ENCODE measurements around the gene GRM4.
A peak's percentile ranks its signal among the peaks of the same experiment; 100 is the strongest.

Gene GRM4

DNA sequence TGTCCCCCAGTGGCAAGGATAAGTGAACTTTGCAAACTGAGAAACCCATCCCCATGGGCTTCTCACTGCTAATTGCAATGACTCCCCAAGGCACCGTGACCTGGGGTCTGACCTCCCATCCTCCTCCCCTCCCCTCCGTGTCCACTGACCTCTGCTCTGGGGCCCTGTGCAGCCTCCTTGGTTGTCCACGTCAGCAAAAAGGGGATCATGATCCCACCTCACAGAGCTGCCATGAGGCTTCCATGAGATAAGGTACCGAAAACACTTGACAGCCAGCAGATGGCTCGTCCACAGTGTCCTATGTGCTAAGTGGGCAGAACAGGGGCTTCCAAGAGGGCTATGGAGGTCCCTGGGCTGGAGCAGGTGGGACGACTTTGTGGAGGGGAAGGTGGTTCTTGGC, 104.5 kb downstream of the GRM4 start:
- DNase-seq (ENCODE audit: low read depth): no peak

GRCh38 chr6:34039943-34040342, 105.9 kb downstream of the GRM4 start:
- DNase-seq (ENCODE audit: low read depth): no peak

DNA sequence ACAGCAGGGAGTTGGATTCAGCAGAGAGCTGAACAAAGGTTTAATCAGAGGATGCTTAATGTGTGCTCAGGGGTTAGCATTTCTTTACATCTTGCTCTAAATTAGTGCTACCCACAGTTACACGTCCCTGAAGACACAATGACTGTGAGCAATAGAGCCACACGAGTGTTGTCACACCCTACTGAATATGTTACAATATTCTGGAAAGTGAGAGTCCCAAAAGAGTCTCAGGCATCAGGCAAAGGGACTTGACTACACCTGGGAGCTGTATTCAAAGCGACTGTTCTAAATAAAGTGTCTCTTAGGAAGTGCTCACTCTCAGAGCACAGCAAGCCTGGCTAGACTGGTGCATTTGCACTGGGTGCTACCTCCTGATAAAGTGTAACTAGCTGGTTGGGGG, 108.7 kb downstream of the GRM4 start:
- DNase-seq (ENCODE audit: low read depth): no peak

DNA sequence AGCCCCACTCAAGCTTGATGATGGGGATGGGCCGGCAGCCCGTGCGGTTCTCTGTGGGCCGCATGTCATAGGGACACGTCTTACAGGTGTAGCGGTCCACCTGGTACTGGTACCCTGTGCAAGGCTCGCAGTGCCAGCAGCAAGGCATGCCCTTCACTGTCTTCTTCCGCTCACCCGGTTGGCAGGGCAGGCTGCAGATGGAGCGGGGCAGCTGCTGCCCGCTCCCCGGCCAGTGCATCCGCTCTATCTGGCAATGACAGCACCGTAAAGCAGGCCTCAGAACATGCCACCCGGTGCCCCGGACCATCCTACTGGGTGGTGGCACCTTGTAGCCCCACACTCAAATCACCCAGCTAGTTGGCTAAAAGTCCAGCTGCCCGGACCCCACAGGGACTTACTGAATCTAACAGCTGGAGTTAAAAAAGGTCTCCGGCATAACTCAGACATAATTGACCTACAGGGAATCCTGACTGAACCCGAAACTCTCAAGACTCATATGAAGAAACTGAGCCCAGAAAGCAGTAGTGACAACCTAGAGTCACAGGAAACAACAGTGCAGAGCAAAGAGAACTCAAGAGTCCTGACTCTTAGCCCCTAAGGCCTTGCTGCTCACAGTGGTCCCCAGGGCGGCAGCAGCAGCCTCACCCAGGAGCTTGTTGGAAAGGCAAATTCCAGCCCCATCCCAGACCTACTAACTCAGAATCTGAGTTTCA, 109.4 kb downstream of the GRM4 start:
- DNase-seq (ENCODE audit: low read depth): no peak

GRCh38 chr6:34035704-34036356, 110.1 kb downstream of the GRM4 start:
- no peak for DNase-seq (ENCODE audit: low read depth)

DNA sequence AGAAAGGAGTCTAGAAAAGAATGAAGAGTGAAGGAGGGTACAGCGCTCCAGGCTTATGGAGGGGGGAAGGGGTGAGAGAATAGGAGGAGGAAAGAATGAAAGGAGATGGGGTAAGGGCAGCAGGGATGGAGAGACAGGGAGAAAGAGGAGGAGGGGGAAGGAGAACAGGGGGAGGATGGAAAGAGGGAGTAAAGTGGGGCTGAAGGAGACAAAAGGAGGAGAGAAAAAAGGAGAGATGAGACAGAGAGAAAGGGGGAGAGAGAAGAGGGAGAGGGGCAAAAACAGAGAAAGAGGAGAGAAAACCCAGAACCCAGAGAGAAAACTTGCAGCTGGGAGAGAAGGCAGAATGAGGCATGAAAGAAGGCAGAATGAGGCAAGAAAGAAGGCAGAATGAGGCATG, 110.7 kb downstream of the GRM4 start:
- no peak for DNase-seq (ENCODE audit: low read depth)

- DNase-seq (ENCODE audit: low read depth): no peak
Observed at GRCh38 chr6:34032856-34033255, 113.0 kb downstream of the GRM4 start.

DNA sequence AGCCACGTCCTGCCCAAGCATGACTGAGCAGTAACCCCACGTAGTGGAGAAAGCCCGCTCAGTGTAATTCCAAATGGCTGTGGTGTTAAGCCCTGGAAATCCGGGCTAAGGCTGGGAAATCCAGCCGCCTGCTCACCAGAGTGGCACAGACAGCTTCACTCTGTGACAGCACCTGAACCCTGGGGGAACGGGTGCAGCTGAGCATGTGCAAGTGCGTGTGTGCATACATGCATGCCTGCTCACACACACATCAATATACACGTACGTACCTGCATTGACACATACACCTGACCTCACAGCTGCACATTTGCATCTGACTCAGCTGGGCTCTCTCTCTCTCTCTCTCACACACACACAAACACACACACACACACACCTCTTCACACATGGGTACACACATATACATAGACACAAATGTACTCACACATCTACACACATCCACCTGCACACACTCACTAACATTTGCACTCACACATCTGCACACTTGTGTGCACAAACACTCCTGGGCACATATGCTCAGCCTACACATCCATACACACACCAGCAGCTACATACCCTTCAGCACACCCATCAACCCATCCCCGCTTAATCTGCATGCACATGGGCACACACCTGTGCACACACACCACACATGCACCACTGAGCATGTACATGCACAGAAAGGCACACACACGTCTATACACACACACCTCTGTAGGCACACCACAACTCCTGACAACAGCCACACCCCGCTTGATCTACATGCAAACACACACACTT, 114.1 kb downstream of the GRM4 start:
- no peak for DNase-seq (ENCODE audit: low read depth)

- DNase-seq (ENCODE audit: low read depth): no peak
Observed at GRCh38 chr6:34030831-34031624, 114.9 kb downstream of the GRM4 start.

DNA sequence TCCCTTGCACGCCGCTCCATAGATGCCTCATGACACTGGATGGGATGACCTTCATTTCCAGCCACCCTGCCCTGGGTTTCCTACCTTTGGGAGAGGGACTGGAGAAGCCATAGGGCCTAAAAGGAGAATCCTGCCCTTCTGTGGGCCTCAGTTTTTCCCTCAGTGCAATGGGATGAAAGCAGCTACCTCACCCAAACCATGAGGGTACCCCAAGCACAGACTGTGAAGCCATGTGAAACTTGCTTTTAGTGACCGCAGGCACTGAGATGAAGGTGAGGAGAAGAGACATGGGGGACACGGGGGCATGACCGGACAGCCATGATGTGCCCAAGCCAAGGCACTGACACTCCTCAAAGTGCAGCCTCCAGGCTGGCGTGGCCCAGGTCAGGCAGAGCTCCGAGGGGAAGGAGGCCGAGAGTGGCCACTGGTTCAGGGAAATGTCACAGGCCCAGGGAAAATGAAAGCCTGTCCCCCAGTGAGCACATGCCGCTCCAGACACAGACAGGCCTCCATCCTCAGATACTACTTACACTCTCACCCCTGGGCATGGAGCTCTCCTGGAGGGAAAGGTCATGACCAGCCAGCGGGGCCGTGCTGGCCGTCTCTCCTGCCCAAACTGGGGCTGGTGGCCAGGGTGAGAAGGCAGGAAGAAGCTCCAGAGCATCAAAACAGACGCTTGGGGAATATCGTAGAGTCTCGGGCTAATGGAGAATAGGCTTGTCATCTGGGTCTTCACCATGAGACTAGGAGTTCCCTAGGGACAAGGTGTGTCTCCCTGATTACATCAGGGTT, 116.2 kb downstream of the GRM4 start:
- no peak for DNase-seq (ENCODE audit: low read depth)

DNA sequence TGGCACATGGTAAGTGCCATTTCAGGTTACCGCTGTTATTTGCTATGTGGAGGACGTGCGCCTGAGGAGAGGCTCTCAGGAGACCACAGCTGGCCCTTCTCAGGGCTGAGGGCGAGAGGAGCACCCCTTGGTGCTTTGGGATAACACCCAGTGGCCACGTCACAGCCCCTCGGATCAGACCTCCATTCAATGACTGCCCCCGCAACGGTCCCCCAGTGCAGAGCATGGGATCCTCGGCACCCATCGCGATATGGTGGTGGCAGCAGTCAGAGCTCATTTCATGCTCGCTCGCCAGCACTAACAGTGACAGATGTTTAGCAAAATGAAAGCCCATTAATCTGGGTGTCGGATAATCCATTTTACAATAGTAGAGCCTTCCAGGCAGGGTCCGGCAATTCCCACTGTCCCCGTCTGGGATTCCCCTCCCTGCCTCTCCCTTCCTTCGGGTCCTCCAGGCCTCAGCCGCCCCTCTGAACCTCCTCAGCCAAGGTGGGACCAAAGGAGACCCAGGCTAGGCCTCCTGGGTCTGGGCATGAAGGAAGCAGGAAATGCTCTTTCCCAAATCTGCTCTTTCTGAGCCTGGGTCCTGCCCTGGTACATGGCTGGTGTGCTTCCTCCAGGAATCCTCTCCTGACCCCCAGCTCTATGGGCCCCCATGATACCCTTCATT, 117.1 kb downstream of the GRM4 start:
- DNase-seq (ENCODE audit: low read depth): no peak

GRCh38 chr6:34027939-34028441, 117.9 kb downstream of the GRM4 start:
- DNase-seq (ENCODE audit: low read depth): no peak

DNA sequence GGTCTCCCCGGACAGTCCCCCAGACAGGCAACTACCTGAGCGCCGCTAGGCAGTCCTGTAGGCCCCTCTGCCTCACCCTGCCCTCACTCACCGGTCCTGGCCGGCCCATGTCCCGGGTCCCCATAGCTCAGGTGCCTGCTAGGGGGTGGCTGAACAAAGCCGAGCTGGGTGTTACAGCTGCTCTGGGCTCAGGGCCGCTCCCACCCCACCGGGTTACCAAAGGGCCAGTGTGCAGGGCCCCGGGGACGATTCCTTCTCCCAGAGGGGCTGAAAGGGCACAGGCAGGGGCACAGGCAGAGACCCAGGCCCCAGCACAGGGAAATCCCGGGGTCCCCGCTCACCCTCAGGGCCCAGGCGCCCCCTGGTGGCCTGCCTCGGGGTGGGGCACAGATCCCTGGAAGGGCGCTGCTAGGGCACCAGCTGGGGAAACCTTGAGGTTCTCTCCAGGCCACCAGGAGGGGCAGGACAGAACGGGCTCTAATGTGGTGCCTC, 118.4 kb downstream of the GRM4 start:
- peak; percentile 24 for DNase-seq (ENCODE audit: low read depth)

DNA sequence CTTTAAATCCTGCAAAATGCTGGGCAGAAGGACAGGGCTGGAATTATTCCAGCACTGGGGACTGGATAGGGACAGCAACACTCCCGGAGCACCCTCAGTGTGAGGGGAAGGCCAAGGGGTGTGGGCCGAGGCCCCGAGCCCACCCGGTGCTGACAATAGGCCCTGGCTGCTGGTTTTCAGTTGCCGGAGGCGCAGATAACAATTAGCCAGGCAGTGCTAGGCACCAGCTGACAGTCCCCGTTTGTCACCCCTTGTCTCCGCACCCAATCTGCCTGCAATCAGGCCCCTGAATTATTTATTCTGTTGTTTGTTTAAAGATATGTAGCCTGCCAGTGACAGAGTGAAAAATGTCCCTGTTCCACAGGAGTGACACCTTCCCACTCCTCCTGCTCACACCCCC, 120.0 kb downstream of the GRM4 start:
- no peak for DNase-seq (ENCODE audit: low read depth)

GRCh38 chr6:34025112-34025807, 120.6 kb downstream of the GRM4 start:
- no peak for DNase-seq (ENCODE audit: low read depth)

DNA sequence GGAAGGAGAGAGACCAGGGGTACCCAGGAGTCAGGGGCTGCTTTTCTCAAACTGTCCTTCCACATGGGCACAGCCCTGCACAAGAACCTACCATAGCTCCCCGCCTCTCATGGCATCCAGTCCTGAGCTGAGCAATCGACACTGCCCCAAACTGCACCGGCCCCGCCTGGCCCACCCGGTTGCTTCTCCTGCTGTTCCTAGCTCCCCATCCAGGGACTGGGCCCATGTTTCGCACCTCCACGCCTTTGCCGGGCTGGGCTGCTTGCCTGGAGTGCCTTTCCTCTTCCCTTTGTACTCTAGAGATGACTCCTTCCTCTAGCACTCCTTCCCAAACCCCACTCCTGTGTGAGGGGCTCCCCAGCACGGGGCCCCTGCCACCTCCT, 123.0 kb downstream of the GRM4 start:
- no peak for DNase-seq (ENCODE audit: low read depth)

DNA sequence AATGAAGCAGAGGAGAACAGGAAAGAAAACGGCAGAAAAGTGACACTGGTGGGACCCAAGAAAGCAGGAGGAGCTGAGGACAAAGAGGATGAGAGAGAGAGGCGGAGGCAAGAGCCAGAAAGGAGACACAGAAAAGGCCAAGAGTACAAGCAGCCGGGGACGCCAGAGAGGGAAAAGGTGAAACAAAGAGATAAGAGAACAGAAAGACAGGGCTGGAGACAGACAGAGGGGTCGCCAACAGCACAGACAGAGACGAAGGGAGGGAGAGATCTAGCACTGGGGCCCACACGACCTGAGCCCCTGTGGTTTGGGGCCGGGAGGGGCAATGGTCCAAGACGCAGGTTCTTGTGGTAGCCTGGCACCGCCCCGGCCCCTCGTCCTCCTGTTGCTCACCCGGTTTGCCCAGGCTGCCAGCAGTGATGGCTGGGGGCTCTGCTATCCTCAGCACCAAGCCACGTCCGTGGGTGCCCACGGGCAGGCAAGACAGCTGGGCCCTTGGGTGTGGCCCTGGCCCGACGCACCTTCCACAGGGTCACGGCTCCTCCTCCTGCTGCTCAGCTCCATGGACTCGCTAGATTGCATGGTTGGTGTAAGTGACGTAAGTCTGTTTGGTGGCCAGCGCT, 123.5 kb downstream of the GRM4 start:
- no peak for DNase-seq (ENCODE audit: low read depth)

GRCh38 chr6:34021554-34022190, 124.2 kb downstream of the GRM4 start:
- no peak for DNase-seq (ENCODE audit: low read depth)

Data from iris pigment epithelial cell (primary cell).